PC-9 (cell line): ENCODE measurements around the gene ELL2. TPM values are rescaled to one million over a fixed set of nuclear protein-coding genes. Genes with fewer than 3 reads are reported as not detected.

ENCODE experiments used
- BruUV-seq: library from RNA; stranded (reverse); fragments of 400-500 nt; replicated peaks from 2 replicates; lab custom pipeline; 2021; lab: Mats Ljungman, UMichigan
- CTCF ChIA-PET: fragments of 300-600 bp; sonication (Branson Sonifier 250); formaldehyde crosslinking; loops from one replicate; lab custom pipeline; 2022; ENCODE audit warnings: antibody characterized with exemption; lab: Charles Lee
- POLR2A ChIA-PET: fragments of 300-600 bp; sonication (Branson Sonifier 250); formaldehyde crosslinking; loops from one replicate; lab custom pipeline; 2022; ENCODE audit warnings: antibody characterized with exemption; ENCODE audit not compliant: unreplicated experiment; lab: Charles Lee
- DNase-seq, 2 experiments: peaks; one replicate each; pipeline versions ENCODE4 v3.0.0 to v3.0.0-alpha.2; 2015 to 2022; ENCODE audit warnings: mixed read lengths in 1 of 2
- H2AFZ ChIP-seq: fragments of 200-600 bp; sonication (generic); 2 replicates; pipeline ENCODE4 v1.8.1; 2017; ENCODE audit warnings: antibody characterized with exemption
- H3F3A ChIP-seq: fragments of 200-600 bp; sonication (generic); 2 replicates; pipeline ENCODE4 v1.8.1; 2017; ENCODE audit warnings: antibody characterized with exemption, mild to moderate bottlenecking, low read depth; ENCODE audit not compliant: insufficient read depth
- H3K27ac ChIP-seq: fragments of 200-600 bp; sonication (generic); 2 replicates; pipeline ENCODE4 v1.6.1; 2016; ENCODE audit warnings: mixed run types
- H3K27me3 ChIP-seq: fragments of 200-600 bp; sonication (generic); 2 replicates; pipeline ENCODE4 v1.6.1; 2016; ENCODE audit warnings: low read depth, mixed run types; ENCODE audit not compliant: insufficient read depth
- H3K36me3 ChIP-seq: fragments of 200-600 bp; sonication (generic); 2 replicates; pipeline ENCODE4 v1.6.1; 2016; ENCODE audit warnings: low read depth, mixed run types
- H3K4me1 ChIP-seq: fragments of 200-600 bp; sonication (generic); replicated peaks from 2 replicates; pipeline ENCODE4 v1.6.1; 2016; ENCODE audit warnings: mixed run types; ENCODE audit not compliant: insufficient read depth
- H3K4me2 ChIP-seq: fragments of 200-600 bp; sonication (generic); 2 replicates; pipeline ENCODE4 v1.6.1; 2017; ENCODE audit warnings: mixed run types
- H3K4me3 ChIP-seq: fragments of 200-600 bp; sonication (generic); 2 replicates; pipeline ENCODE4 v1.6.1; 2016; ENCODE audit warnings: mixed run types
- H3K79me2 ChIP-seq: fragments of 200-600 bp; sonication (generic); 2 replicates; pipeline ENCODE4 v1.6.1; 2017; ENCODE audit warnings: low read depth, mixed run types
- H3K9me2 ChIP-seq: fragments of 200-600 bp; sonication (generic); 2 replicates; pipeline ENCODE4 v1.8.1; 2017; ENCODE audit warnings: mild to moderate bottlenecking; ENCODE audit not compliant: insufficient read depth
- H3K9me3 ChIP-seq: fragments of 200-600 bp; sonication (generic); 2 replicates; pipeline ENCODE4 v1.8.1; 2016; ENCODE audit warnings: low read depth; ENCODE audit not compliant: insufficient read depth
- H4K20me1 ChIP-seq: fragments of 200-600 bp; sonication (generic); 2 replicates; pipeline ENCODE4 v1.8.1; 2017; ENCODE audit not compliant: insufficient read depth
- CTCF ChIP-seq: fragments of 200-600 bp; sonication (generic); conservative IDR thresholded peaks from 2 replicates; pipeline ENCODE4 v1.6.1; 2017; ENCODE audit warnings: mixed run types, antibody characterized with exemption, mild to moderate bottlenecking, moderate library complexity
- EZH2 ChIP-seq: fragments of 200-600 bp; sonication (generic); IDR thresholded peaks from 2 replicates; pipeline ENCODE4 v1.8.0; 2017; ENCODE audit warnings: antibody characterized with exemption, low read depth
- intact Hi-C: fragments of 100-400 bp; cut with micrococcal nuclease; formaldehyde crosslinking; loops from one replicate; pipeline ENCODE4 v1.10.0; 2022; ENCODE audit not compliant: unreplicated experiment
- total RNA-seq: library from RNA; stranded (reverse); gene quantifications from 2 replicates; pipeline ENCODE4 v1.2.3, GENCODE V29; 2021

The ELL2 gene
- total RNA-seq, 1 experiment from 2014 or later = 25.5 TPM

GRCh38 chr5:95993266-95993665 lies 31.6 kb upstream of the ELL2 start:
- ChIA-PET POLR2A (interaction anchor here (0.7 kb wide), 1 partner anchor 71 kb away, joined by 3 read pairs; no protein-coding TSS in a partner anchor), CTCF (no interaction called here)
- no peaks in the 10 kb centered on the region for H3K36me3 ChIP-seq
- intact Hi-C loops = no loop called here
- H3K9me3 ChIP-seq = no peaks in the 10 kb centered on the region
- no peak for TF ChIP-seq EZH2
- TF ChIP-seq CTCF = no peak
- H3K4me1 ChIP-seq = no peaks in the 10 kb centered on the region
- H3K79me2 ChIP-seq = no peaks in the 10 kb centered on the region
- H3F3A ChIP-seq = no peaks in the 10 kb centered on the region
- no peak overlapping the region for H3K27ac ChIP-seq
- H4K20me1 ChIP-seq = no peaks in the 10 kb centered on the region
- H3K9me2 ChIP-seq = peaks cover 3% of the 10 kb centered on the region; the same call in 1 of the 2 replicates
- no peak overlapping the region for H3K4me3 ChIP-seq
- H3K27me3 ChIP-seq = no peaks in the 10 kb centered on the region
- no peak for DNase-seq
- BruUV-seq = no TSS peak
- H2AFZ ChIP-seq = no peak overlapping the region
- H3K4me2 ChIP-seq = no peak overlapping the region

DNA sequence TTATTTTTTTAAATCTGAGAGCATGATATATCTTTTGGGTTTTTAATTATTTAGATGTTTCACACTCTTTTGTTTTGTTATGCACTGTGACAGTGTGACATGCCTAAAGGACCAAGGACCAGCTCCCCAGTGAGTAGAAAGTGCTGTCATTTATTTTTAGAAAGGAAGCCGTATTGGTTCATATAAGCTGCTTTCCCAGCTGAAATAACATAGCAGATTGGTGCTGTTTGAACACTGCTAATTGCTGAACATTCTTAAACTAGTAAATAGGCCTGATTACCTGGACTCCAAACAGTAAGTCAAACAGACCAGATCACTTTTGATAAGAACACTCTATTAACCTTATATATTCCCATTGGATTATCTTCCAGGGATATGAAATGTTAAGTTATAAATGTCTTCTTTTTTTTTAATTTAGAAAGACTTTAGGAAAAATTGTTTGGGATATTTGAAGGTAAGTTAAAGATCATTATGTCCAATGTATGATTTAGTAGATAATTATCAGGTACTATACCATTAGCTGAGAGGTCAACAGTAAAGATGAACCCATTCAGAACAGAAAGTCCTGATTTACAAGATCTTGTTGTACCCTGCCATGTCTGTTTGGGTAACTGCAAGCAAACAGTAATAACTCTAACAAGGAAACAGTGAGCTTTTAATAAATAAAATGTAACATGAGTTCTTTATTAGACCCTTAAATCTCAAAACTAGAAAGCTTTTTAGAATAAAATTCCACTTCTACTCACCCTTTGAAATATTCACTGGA lies 27.8 kb upstream of the ELL2 start:
- H3K79me2 ChIP-seq = no peaks in the 10 kb centered on the region
- H3K4me1 ChIP-seq = peaks cover 3% of the 10 kb centered on the region
- POLR2A ChIA-PET = interaction anchor here (0.6 kb wide), 1 partner anchor 16 kb away, joined by 3 read pairs; no protein-coding TSS in a partner anchor
- H4K20me1 ChIP-seq = no peaks in the 10 kb centered on the region
- no peak for DNase-seq
- TF ChIP-seq CTCF = no peak
- TF ChIP-seq EZH2 = no peak
- no peak overlapping the region for H3K27ac ChIP-seq
- no peaks in the 10 kb centered on the region for H3K36me3 ChIP-seq
- no peak overlapping the region for H2AFZ ChIP-seq
- CTCF ChIA-PET = no interaction called here
- H3K9me2 ChIP-seq = peaks cover 3% of the 10 kb centered on the region; the same call in 1 of the 2 replicates
- intact Hi-C loops = no loop called here
- no peak overlapping the region for H3K4me3 ChIP-seq
- H3K4me2 ChIP-seq = no peak overlapping the region
- H3K27me3 ChIP-seq = no peaks in the 10 kb centered on the region
- no TSS peak for BruUV-seq
- H3K9me3 ChIP-seq = no peaks in the 10 kb centered on the region
- H3F3A ChIP-seq = no peaks in the 10 kb centered on the region

GRCh38 chr5:95988877-95989276 lies 27.2 kb upstream of the ELL2 start:
- no peak for DNase-seq
- TF ChIP-seq CTCF (no peak), EZH2 (no peak)
- Histone ChIP-seq H3K4me3 (no peak overlapping the region), H3K79me2 (no peaks in the 10 kb centered on the region), H3K4me2 (no peak overlapping the region), H4K20me1 (no peaks in the 10 kb centered on the region), H3K27ac (no peak overlapping the region), H3K9me3 (no peaks in the 10 kb centered on the region), H3K27me3 (no peaks in the 10 kb centered on the region), H3K4me1 (peaks cover 9% of the 10 kb centered on the region), H2AFZ (no peak overlapping the region), H3K9me2 (peaks cover 3% of the 10 kb centered on the region; the same call in 1 of the 2 replicates), H3F3A (peaks cover 3% of the 10 kb centered on the region; the same call in 1 of the 2 replicates), H3K36me3 (no peaks in the 10 kb centered on the region)
- ChIA-PET CTCF (no interaction called here), POLR2A (interaction anchor here (0.6 kb wide), 2 partner anchors 16 to 464 kb away, joined by 3 to 15 read pairs; no protein-coding TSS in a partner anchor)
- BruUV-seq = no TSS peak
- intact Hi-C loops = no loop called here
